Esophagus muscularis mucosa (tissue), 4 donors: ENCODE measurements around the gene GPATCH2. TPM values are rescaled to one million over a fixed set of nuclear protein-coding genes. Genes with fewer than 3 reads are reported as not detected.

ENCODE experiments used
- DNase-seq: peaks from one replicate; pipeline ENCODE4 v3.0.0-alpha.2; 2017; ENCODE audit errors: extremely low spot score
- H3K27ac ChIP-seq, 4 donors: fragments of 200-600 bp; sonication (generic); replicated peaks in 1 of 4; 1 replicate in 3 of 4; 2 replicates in 1 of 4; pipeline ENCODE4 v1.5.1; 2016 to 2019; ENCODE audit warnings: mild to moderate bottlenecking in 1 of 4
- H3K27me3 ChIP-seq, 4 donors: fragments of 200-600 bp; sonication (generic); one replicate each; pipeline versions ENCODE4 v1.5.1 to v1.6.0; 2016 to 2019
- H3K36me3 ChIP-seq, 4 donors: fragments of 200-600 bp; sonication (generic); one replicate each; pipeline ENCODE4 v1.5.1; 2016 to 2019
- H3K4me1 ChIP-seq, 4 donors: fragments of 200-600 bp; sonication (generic); one replicate each; pipeline ENCODE4 v1.5.1; 2016 to 2019
- H3K4me3 ChIP-seq, 4 donors: fragments of 200-600 bp; sonication (generic); 1 replicate in 2 of 4; 2 replicates in 2 of 4; pipeline ENCODE4 v1.5.1; 2016 to 2019; ENCODE audit warnings: mild to moderate bottlenecking in 4 of 4, moderate library complexity in 1 of 4
- H3K9me3 ChIP-seq, 4 donors: fragments of 200-600 bp; sonication (generic); 1 replicate in 3 of 4; 2 replicates in 1 of 4; pipeline ENCODE4 v1.5.1; 2016 to 2019
- EP300 ChIP-seq: sonication (generic); formaldehyde crosslinking; IDR thresholded peaks from one replicate; pipeline ENCODE4 v1.6.1; 2017; ENCODE audit warnings: antibody characterized with exemption
- POLR2A ChIP-seq: fragments of 450-650 bp; IDR thresholded peaks from one replicate; pipeline ENCODE4 v1.6.1; 2017; ENCODE audit warnings: antibody characterized with exemption, moderate library complexity, mild to moderate bottlenecking, low read depth
- POLR2AphosphoS5 ChIP-seq, 2 donors: sonication (generic); formaldehyde crosslinking; IDR thresholded peaks; one replicate each; pipeline ENCODE4 v1.6.1; 2017; ENCODE audit warnings: antibody characterized with exemption in 2 of 2
- WGBS: methylation state at CpG from one replicate; pipeline ENCODE4 v1.1.5; 2018; 5-methylcytosine and 5-hydroxymethylcytosine counted together
- intact Hi-C: fragments of 100-400 bp; cut with DNase I; formaldehyde crosslinking; loops from one replicate; pipeline ENCODE4 v1.15.1; 2023
- total RNA-seq, 4 donors: library from RNA; depleted of rRNA; stranded (reverse); fragments of >200 nt; gene quantifications; one replicate each; pipeline versions ENCODE4 v1.1.0 to v1.2.1, GENCODE V29; 2016
- TF ChIP-seq, protein P1 (sequence below), 3 experiments: fragments of 200-600 bp in 2 of 3; fragments of 450-650 bp in 1 of 3; sonication (generic) in 2 of 3; IDR thresholded peaks; one replicate each; pipeline ENCODE4 v1.5.1; 2017 to 2019; ENCODE audit warnings: antibody characterized with exemption in 3 of 3, mild to moderate bottlenecking in 2 of 3, moderate library complexity in 1 of 3

GPATCH2 gene
- total RNA-seq, 4 donors from 2014 or later, result 10.0 to 15.7 (median 13.2) TPM

DNA sequence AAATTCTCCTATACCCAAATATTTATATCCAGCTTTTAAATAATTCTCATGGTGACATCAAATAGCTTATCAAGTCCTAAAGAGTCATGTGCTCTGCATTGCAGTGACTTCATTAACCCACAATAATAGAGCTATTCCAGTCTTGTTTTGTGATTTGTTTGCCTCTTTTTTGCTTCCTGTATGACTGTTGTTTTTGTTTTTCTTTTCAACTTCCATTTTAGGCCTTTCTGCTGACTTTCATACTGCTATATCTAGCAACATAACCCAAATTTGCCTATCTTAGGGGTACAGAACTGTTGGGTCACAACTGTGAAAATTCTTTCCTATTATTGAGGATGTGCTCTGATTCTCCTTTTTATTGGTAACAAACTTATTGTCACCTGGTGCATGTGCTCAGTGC, 30.5 kb upstream of the GPATCH2 start:
- H3K4me1 ChIP-seq, result peaks cover 0 to 10% (median 3%) of the 10 kb centered on the region in 4 donors
- no peak for DNase-seq
- TF ChIP-seq POLR2AphosphoS5 (IDR thresholded peaks at IDR 0.05) (no peak), EP300 (no peak)
- H3K9me3 ChIP-seq, result no peaks in the 10 kb centered on the region
- intact Hi-C loops, result no loop called here
- no peak overlapping the region for H3K27ac ChIP-seq
- no peaks in the 10 kb centered on the region for H3K36me3 ChIP-seq
- H3K4me3 ChIP-seq, result no peak overlapping the region
- no peaks in the 10 kb centered on the region for H3K27me3 ChIP-seq

DNA sequence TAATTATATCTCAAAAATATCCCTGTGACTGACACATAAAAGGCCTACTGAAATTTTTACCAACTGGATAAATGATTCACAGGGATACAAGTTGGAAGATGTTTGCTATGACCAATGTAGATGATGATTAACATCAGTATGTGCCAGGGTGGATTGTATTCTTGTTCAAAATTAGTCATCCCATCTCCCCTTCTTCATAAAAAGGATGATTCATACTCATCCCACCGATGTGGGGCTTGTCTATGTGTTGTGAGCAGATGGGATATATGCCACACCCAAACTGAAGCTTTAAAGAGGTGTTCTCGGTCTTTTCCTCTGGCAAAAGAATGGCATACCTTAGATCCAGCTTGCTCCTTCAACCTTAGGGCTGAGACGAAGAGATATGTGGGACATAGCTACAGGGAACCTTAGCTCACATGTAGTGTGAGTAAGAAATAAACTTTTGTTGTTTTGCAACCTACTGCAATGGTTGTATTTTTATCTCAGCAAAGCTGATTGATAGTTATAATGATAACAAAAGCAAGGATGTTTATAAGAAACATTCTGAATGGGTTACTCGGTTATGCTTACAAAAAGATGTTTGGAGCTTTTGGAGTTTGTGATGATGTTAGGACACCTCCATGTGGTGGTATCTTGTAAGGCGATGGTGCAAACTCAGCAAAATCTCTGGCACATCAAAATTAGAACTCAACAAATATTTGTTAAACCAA, 29.6 kb upstream of the GPATCH2 start:
- no peak overlapping the region for H3K27ac ChIP-seq
- H3K4me3 ChIP-seq, result no peak overlapping the region
- peaks cover 0 to 10% (median 3%) of the 10 kb centered on the region in 4 donors for H3K4me1 ChIP-seq
- H3K36me3 ChIP-seq, result no peaks in the 10 kb centered on the region
- 35% methylated on average over 5 of the region's 5 CpGs for WGBS
- no peaks in the 10 kb centered on the region for H3K27me3 ChIP-seq
- intact Hi-C loops, result no loop called here
- H3K9me3 ChIP-seq, result no peaks in the 10 kb centered on the region
- DNase-seq, result no peak
- TF ChIP-seq, protein P1, sequence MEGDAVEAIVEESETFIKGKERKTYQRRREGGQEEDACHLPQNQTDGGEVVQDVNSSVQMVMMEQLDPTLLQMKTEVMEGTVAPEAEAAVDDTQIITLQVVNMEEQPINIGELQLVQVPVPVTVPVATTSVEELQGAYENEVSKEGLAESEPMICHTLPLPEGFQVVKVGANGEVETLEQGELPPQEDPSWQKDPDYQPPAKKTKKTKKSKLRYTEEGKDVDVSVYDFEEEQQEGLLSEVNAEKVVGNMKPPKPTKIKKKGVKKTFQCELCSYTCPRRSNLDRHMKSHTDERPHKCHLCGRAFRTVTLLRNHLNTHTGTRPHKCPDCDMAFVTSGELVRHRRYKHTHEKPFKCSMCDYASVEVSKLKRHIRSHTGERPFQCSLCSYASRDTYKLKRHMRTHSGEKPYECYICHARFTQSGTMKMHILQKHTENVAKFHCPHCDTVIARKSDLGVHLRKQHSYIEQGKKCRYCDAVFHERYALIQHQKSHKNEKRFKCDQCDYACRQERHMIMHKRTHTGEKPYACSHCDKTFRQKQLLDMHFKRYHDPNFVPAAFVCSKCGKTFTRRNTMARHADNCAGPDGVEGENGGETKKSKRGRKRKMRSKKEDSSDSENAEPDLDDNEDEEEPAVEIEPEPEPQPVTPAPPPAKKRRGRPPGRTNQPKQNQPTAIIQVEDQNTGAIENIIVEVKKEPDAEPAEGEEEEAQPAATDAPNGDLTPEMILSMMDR (IDR thresholded peaks at IDR 0.05), result peak; percentile 33 to 53 (median 51)
- TF ChIP-seq POLR2AphosphoS5 (IDR thresholded peaks at IDR 0.05), result no peak

GRCh38 chr1:217650674-217651073, 19.8 kb upstream of the GPATCH2 start:
- Histone ChIP-seq H3K9me3 (no peaks in the 10 kb centered on the region), H3K27ac (no peak overlapping the region), H3K4me3 (no peak overlapping the region), H3K36me3 (no peaks in the 10 kb centered on the region), H3K4me1 (no peaks in the 10 kb centered on the region), H3K27me3 (no peaks in the 10 kb centered on the region)
- no peak for DNase-seq
- intact Hi-C loops, result no loop called here
- 92% methylated on average over 4 of the region's 4 CpGs for WGBS
- no peak for TF ChIP-seq POLR2AphosphoS5 (IDR thresholded peaks at IDR 0.05)
- TF ChIP-seq EP300, result no peak
- TF ChIP-seq, protein P1 (IDR thresholded peaks at IDR 0.05), result no peak
- no peak for TF ChIP-seq POLR2A

GRCh38 chr1:217647791-217648190, 16.9 kb upstream of the GPATCH2 start:
- DNase-seq, result no peak
- WGBS, result 94% methylated on average over 13 of the region's 13 CpGs
- Histone ChIP-seq H3K27me3 (no peaks in the 10 kb centered on the region), H3K27ac (no peak overlapping the region), H3K36me3 (no peaks in the 10 kb centered on the region), H3K4me1 (no peaks in the 10 kb centered on the region), H3K9me3 (no peaks in the 10 kb centered on the region), H3K4me3 (no peak overlapping the region)
- TF ChIP-seq, protein P1 (IDR thresholded peaks at IDR 0.05), result no peak
- TF ChIP-seq EP300 (no peak), POLR2A (no peak), POLR2AphosphoS5 (IDR thresholded peaks at IDR 0.05) (no peak)
- intact Hi-C loops, result no loop called here

GRCh38 chr1:217642455-217642854, 11.6 kb upstream of the GPATCH2 start:
- Histone ChIP-seq H3K36me3 (no peaks in the 10 kb centered on the region), H3K9me3 (no peaks in the 10 kb centered on the region), H3K4me3 (no peak overlapping the region), H3K27me3 (no peaks in the 10 kb centered on the region), H3K4me1 (no peaks in the 10 kb centered on the region), H3K27ac (no peak overlapping the region)
- no peak for DNase-seq
- WGBS, result 64% methylated on average over 6 of the region's 6 CpGs
- intact Hi-C loops, result no loop called here
- TF ChIP-seq POLR2AphosphoS5 (IDR thresholded peaks at IDR 0.05), result no peak
- TF ChIP-seq, protein P1 (IDR thresholded peaks at IDR 0.05), result no peak
- no peak for TF ChIP-seq EP300
- no peak for TF ChIP-seq POLR2A
